ENCODE results near the gene KRT74.

DNA sequence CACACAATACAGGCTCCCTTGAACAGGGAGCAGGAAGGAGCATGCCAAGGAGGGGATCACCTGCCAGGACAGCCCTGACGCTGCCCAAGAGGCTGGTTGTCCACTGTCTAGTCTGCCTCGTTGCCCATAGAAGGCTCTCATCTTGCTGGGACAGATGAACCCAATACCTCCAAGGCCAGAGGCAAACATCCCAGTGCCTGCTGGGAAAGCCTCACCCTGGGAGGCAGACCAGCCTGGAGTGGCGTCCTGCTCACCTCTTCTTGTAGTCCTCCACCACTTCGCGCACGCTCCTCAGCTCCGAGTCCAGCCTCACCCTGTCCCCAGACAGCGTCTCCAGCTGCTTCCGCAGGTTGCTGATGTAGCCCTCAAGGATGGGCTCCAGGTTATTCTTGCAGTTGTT is 42.3 kb upstream of the KRT74 start:
- TF ChIP-seq ZNF133 (CRISPR knock-in tag; IDR thresholded peaks at IDR 0.05) = no peak
- TF ChIP-seq, protein P1, sequence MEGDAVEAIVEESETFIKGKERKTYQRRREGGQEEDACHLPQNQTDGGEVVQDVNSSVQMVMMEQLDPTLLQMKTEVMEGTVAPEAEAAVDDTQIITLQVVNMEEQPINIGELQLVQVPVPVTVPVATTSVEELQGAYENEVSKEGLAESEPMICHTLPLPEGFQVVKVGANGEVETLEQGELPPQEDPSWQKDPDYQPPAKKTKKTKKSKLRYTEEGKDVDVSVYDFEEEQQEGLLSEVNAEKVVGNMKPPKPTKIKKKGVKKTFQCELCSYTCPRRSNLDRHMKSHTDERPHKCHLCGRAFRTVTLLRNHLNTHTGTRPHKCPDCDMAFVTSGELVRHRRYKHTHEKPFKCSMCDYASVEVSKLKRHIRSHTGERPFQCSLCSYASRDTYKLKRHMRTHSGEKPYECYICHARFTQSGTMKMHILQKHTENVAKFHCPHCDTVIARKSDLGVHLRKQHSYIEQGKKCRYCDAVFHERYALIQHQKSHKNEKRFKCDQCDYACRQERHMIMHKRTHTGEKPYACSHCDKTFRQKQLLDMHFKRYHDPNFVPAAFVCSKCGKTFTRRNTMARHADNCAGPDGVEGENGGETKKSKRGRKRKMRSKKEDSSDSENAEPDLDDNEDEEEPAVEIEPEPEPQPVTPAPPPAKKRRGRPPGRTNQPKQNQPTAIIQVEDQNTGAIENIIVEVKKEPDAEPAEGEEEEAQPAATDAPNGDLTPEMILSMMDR (IDR thresholded peaks at IDR 0.05 in 2 of 3, conservative IDR thresholded peaks at IDR 0.05 in 1 of 3; ENCODE audit: insufficient read depth in 2 of 3, low read depth in 1 of 3, low read length in 3 of 3) = no peak
- TF ChIP-seq MYC (IDR thresholded peaks at IDR 0.05; ENCODE audit: low read depth, low read length) = no peak
- no peak for TF ChIP-seq MYC (CRISPR knock-in tag; IDR thresholded peaks at IDR 0.05; ENCODE audit: borderline replicate concordance, low read depth)
- TF ChIP-seq ZNF778 (CRISPR knock-in tag; IDR thresholded peaks at IDR 0.05) = no peak
- TF ChIP-seq ELF4 (CRISPR knock-in tag; IDR thresholded peaks at IDR 0.05) = no peak
- TF ChIP-seq NFRKB (IDR thresholded peaks at IDR 0.05; ENCODE audit: low read depth) = no peak
- no peak for TF ChIP-seq RFX7 (CRISPR knock-in tag; IDR thresholded peaks at IDR 0.05)
- no peak for TF ChIP-seq ZNF695 (CRISPR knock-in tag; IDR thresholded peaks at IDR 0.05)
- TF ChIP-seq, protein P2, sequence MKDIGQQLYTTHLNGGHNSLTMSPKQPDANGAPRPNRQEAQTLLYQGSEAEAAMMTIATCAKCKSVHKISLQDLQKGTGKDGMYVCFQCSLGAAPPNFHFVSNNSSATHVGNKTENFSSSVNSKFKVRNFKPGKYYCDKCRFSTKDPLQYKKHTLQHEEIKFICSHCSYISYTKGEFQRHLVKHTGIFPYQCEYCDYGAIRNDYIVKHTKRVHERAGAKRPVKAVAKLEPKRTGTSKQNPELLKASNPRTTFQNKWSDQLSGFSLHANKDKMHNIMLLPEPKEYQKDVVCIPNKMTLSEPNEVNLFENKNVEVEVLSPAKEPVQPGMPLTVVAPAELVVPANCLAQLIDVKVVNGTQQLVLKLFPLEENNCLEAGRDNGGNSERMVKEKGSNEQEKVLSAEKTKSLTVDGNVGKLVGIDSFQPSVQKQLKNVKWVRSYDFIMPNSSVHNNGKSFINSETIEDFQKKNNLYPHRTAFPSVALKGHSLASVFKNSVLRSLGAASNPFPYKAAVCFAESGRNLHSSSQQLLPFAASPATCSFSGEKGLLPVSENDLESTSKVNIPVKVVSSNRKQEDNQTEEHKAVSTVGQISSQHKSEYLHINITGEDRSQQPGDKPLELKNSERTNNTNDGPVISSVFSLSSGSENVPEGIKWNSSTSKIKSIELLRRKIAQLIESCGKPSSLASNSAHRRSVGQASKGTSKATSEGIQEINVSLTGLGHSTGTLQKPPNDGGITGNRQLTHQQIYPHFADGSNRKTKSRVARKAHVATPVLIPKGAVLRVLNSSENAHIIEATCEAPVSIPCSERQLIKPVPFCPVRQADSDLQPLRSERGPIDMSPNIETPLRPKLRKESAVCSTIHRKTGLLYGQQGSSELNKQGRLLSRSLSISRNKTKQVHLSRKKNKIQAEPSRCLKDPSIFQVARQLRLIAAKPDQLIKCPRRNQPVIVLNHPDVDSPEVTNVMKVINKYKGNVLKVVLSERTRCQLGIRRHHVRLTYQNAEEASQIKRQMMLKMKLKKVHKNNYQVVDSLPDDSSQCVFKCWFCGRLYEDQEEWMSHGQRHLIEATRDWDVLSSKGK (CRISPR knock-in tag; IDR thresholded peaks at IDR 0.05) = no peak
- TF ChIP-seq RBM39 (optimal IDR thresholded peaks at IDR 0.05; ENCODE audit: low read depth, low read length) = no peak
- TF ChIP-seq POLR2A (conservative IDR thresholded peaks at IDR 0.05) = no peak
- TF ChIP-seq ZNF274 (IDR thresholded peaks at IDR 0.05; ENCODE audit: borderline replicate concordance, low read depth, low read length) = no peak
- TF ChIP-seq, protein P3, sequence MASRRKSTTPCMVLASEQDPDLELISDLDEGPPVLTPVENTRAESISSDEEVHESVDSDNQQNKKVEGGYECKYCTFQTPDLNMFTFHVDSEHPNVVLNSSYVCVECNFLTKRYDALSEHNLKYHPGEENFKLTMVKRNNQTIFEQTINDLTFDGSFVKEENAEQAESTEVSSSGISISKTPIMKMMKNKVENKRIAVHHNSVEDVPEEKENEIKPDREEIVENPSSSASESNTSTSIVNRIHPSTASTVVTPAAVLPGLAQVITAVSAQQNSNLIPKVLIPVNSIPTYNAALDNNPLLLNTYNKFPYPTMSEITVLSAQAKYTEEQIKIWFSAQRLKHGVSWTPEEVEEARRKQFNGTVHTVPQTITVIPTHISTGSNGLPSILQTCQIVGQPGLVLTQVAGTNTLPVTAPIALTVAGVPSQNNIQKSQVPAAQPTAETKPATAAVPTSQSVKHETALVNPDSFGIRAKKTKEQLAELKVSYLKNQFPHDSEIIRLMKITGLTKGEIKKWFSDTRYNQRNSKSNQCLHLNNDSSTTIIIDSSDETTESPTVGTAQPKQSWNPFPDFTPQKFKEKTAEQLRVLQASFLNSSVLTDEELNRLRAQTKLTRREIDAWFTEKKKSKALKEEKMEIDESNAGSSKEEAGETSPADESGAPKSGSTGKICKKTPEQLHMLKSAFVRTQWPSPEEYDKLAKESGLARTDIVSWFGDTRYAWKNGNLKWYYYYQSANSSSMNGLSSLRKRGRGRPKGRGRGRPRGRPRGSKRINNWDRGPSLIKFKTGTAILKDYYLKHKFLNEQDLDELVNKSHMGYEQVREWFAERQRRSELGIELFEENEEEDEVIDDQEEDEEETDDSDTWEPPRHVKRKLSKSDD (conservative IDR thresholded peaks at IDR 0.05; ENCODE audit: low read length) = no peak
